ENCODE data around the gene WDR27. TPM values are rescaled to one million over a fixed set of nuclear protein-coding genes. Genes with fewer than 3 reads are reported as not detected.
"Not testable (repeated sequence)": the region's sequence is repeated elsewhere in the genome, so short reads cannot be mapped to it uniquely, and the experiment has no call there.

The WDR27 gene
- total RNA-seq, 1 donor from 2014 or later = 70.6 TPM

GRCh38 chr6:169665289-169665688 lies 36.5 kb downstream of the WDR27 start:
- DNase-seq (ENCODE audit: extremely low read depth, low read depth, low spot score) = no peak

GRCh38 chr6:169664227-169664626 lies 37.6 kb downstream of the WDR27 start:
- DNase-seq (ENCODE audit: extremely low read depth, low read depth, low spot score) = no peak

GRCh38 chr6:169663468-169663867 lies 38.4 kb downstream of the WDR27 start:
- no peak for DNase-seq (ENCODE audit: extremely low read depth, low read depth, low spot score)

- DNase-seq (ENCODE audit: extremely low read depth, low read depth, low spot score) = no peak
Measured at GRCh38 chr6:169661391-169661756, 40.5 kb downstream of the WDR27 start.

- DNase-seq (ENCODE audit: extremely low read depth, low read depth, low spot score) = no peak
Measured at GRCh38 chr6:169660751-169661390, 41.0 kb downstream of the WDR27 start.

- DNase-seq (ENCODE audit: extremely low read depth, low read depth, low spot score) = no peak
Measured at GRCh38 chr6:169659820-169660610, 41.8 kb downstream of the WDR27 start.

- DNase-seq (ENCODE audit: extremely low read depth, low read depth, low spot score) = no peak
Measured at GRCh38 chr6:169657284-169657610, 44.6 kb downstream of the WDR27 start.

GRCh38 chr6:169656546-169657283 lies 45.1 kb downstream of the WDR27 start:
- no peak for DNase-seq (ENCODE audit: extremely low read depth, low read depth, low spot score)

GRCh38 chr6:169654598-169655391 lies 47.0 kb downstream of the WDR27 start:
- no peak for DNase-seq (ENCODE audit: extremely low read depth, low read depth, low spot score)

- no peak for DNase-seq (ENCODE audit: extremely low read depth, low read depth, low spot score)
Measured at GRCh38 chr6:169653691-169654090, 48.1 kb downstream of the WDR27 start.

- no peak for DNase-seq (ENCODE audit: extremely low read depth, low read depth, low spot score)
Measured at GRCh38 chr6:169652896-169653295, 48.9 kb downstream of the WDR27 start.

- DNase-seq (ENCODE audit: extremely low read depth, low read depth, low spot score) = no peak
Measured at GRCh38 chr6:169651498-169651897, 50.3 kb downstream of the WDR27 start.

- no peak for DNase-seq (ENCODE audit: extremely low read depth, low read depth, low spot score)
Measured at GRCh38 chr6:169650959-169651292, 50.9 kb downstream of the WDR27 start.

GRCh38 chr6:169650241-169650958 lies 51.4 kb downstream of the WDR27 start:
- no peak for DNase-seq (ENCODE audit: extremely low read depth, low read depth, low spot score)

- no peak for DNase-seq (ENCODE audit: extremely low read depth, low read depth, low spot score)
Measured at GRCh38 chr6:169648617-169649016, 53.2 kb downstream of the WDR27 start.

- no peak for DNase-seq (ENCODE audit: extremely low read depth, low read depth, low spot score)
Measured at GRCh38 chr6:169648092-169648491, 53.7 kb downstream of the WDR27 start.

- no peak for DNase-seq (ENCODE audit: extremely low read depth, low read depth, low spot score)
Measured at GRCh38 chr6:169647637-169648036, 54.2 kb downstream of the WDR27 start.

- no peak for DNase-seq (ENCODE audit: extremely low read depth, low read depth, low spot score)
Measured at GRCh38 chr6:169646906-169647567, 54.8 kb downstream of the WDR27 start.

- DNase-seq (ENCODE audit: extremely low read depth, low read depth, low spot score) = not testable (repeated sequence)
Measured at GRCh38 chr6:169645459-169645858, 56.4 kb downstream of the WDR27 start.

- no peak for DNase-seq (ENCODE audit: extremely low read depth, low read depth, low spot score)
Measured at GRCh38 chr6:169643521-169643920, 58.3 kb downstream of the WDR27 start.

Measured in glomerular endothelial cell (primary cell).